C4-2B (cell line): ENCODE data around the gene MRPL43.

Experiments used
- H3K27ac ChIP-seq: fragments of 450-650 bp; 2 replicates; pipeline ENCODE4 v1.5.1; 2017
- CTCF ChIP-seq: fragments of 450-650 bp; conservative IDR thresholded peaks from 2 replicates; pipeline ENCODE4 v1.5.1; 2017; ENCODE audit warnings: mild to moderate bottlenecking
- ZFX ChIP-seq: fragments of 450-650 bp; IDR thresholded peaks from 2 replicates; pipeline ENCODE4 v1.6.1; 2017

MRPL43 gene

GRCh38 chr10:101022967-101023705 is 35.8 kb upstream of the MRPL43 start:
- no peak for TF ChIP-seq ZFX
- no peak for TF ChIP-seq CTCF
- no peak overlapping the region for H3K27ac ChIP-seq

DNA sequence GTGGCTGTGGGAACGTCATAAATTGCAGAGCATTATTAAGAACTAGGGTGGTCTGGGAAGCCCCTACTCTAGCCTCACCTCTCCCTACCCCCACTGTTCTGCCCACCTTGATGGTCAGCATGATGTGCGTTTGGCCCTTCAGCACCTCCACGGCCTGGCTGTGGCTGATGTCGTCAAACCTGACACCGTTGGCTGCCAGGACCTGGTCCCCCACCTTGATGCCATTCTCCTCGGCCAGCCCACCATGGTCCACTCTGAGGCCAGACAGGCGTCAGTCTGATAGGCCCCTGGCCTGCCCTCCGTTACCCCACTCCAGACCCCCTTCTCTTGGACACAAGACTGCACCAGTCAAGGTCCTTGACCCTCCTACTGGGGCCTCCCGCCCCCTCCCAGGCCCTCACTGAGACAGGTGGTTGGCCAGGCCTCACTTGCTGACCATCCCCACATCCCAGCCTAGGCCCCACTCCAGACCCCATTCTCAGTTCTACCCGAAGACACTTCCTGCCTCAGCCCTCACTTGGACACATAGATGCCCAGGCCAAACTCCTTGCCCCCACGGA is 34.5 kb upstream of the MRPL43 start:
- H3K27ac ChIP-seq, result no peak overlapping the region
- TF ChIP-seq ZFX (no peak), CTCF (no peak)

DNA sequence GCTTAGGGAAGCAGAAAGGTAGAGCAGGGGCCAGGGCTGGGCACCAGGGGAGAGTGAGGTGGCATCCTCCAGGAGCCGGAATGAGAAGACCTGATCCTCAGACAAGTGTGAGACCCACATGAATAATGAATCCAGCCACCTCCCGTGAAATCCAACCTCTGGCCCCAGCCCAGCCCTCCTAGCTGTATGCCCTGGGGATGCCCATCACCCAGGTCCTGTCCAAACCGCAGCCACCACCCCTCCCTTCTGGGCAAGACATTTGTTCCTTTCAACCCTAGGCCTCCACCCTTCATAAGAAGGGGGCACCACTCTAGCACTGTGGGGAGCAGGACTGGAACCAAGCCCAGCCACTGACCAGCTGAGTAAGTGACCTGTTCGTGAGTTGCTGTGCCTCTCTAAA is 33.9 kb upstream of the MRPL43 start:
- TF ChIP-seq CTCF (no peak), ZFX (no peak)

DNA sequence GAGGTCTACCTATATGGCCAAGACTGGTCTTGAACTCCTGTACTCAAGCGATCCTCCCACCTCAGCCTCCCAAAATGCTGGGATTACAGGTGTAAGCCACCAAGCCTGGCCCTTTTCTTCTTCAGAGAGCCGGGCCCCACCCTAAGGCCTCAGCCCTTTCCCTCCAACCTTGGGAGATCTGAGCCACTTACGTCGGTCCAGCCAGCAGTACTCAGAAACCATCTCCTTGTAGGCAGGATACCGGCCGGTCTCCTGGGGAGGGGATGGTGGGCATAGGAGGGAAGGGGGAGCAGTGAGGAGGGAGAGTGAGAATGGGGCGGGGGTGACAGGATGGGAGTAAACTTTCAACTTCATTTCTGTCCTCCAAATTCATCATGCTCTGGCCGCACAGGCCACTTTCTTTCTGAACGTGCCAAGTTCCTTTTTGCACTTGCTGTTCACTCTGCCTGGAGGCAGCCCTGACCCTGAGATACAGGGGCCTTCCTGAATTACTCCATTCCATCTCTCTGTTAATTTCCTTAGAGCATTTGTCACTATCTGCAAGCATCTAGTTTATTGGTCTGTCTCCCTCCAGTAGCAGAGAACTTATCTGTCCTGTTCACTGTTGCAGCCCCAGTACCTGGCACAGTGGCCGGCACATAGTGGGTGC is 33.3 kb upstream of the MRPL43 start:
- H3K27ac ChIP-seq, result no peak overlapping the region
- TF ChIP-seq CTCF (no peak), ZFX (no peak)

More for the DNA sequence above, 33.9 kb upstream of the MRPL43 start:
- no peak overlapping the region for H3K27ac ChIP-seq

DNA sequence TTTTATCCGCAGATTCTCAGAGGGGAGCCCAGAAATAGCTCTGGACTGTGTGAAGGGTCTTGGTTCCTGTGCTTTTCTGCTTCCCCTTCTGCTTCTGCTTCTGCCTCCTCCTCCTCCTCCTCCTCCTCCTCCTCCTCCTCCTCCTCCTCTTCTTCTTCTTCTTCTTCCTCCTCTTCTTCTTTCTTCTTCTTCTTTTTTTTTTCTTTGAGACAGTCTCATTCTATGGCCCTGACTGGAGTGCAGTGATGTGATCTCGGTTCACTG is 32.1 kb upstream of the MRPL43 start:
- no peak for TF ChIP-seq ZFX
- TF ChIP-seq CTCF, result no peak
- no peak overlapping the region for H3K27ac ChIP-seq

DNA sequence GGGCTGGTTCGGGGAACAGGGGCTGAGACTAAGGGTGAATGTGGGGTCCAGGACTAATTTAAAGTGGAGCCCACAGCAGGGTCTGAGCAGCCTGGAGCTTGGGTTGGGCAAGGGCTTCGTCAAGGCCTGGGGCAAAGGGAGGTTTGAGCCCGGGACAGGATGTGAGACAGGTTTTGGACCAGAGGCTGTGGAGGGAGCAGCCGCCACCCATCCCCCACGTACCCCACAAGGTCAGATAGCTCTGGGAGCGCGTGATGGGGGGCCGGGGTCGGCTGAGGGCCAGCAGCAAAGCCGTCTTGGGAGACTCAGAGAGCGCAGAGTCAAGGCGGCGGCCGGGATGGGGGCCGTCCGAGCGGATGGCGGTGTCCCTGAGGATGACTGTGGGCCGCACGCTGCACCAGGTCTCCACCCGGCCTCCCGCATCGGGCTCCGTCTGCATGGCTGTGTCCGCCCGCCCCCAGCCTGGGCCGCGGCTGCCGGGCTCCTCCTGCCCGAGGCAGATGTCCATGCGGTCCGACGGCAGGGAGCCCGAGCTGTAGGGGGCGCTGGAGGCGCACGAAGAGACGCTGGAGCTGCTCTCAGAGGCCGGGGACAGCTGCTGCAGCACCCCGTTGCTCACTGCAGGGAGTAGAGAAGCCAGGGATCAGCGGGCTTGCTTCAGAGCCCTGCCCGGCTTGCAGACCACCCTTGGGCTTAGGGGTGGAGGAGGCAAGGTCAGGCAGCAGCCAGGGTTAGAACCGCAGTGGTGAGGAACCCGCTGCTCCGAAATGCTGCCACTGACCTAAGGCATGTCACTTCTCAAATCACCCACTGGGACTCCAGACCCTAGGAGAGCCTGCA is 31.5 kb upstream of the MRPL43 start:
- TF ChIP-seq ZFX, result no peak
- TF ChIP-seq CTCF, result peak; percentile 68
- no peak overlapping the region for H3K27ac ChIP-seq

- H3K27ac ChIP-seq, result no peak overlapping the region
- TF ChIP-seq ZFX (no peak), CTCF (no peak)
Observed at GRCh38 chr10:101018118-101018599, 30.9 kb upstream of the MRPL43 start.
